Adrenal gland (tissue), 12 donors: ENCODE results near the gene TPT1. TPM values are rescaled to one million over a fixed set of nuclear protein-coding genes. Genes with fewer than 3 reads are reported as not detected.

ENCODE experiments used
- DNase-seq, 7 donors: peaks; one replicate each; pipeline ENCODE4 v3.0.0-alpha.2; 2019 to 2020
- H3K27ac ChIP-seq, 5 donors: fragments of 200-600 bp; sonication (generic) in 4 of 5; 1 replicate in 3 of 5; 2 replicates in 2 of 5; pipeline versions ENCODE4 v1.5.1 to v1.8.0; 2016 to 2020; ENCODE audit warnings: mild to moderate bottlenecking in 1 of 5
- H3K27me3 ChIP-seq: fragments of 200-600 bp; 2 replicates; pipeline ENCODE4 v1.8.0; 2021
- H3K36me3 ChIP-seq, 2 donors: fragments of 200-600 bp; replicated peaks in 1 of 2; 1 replicate in 1 of 2; 2 replicates in 1 of 2; pipeline versions ENCODE4 v1.5.1 to v1.8.0; 2018 to 2022
- H3K4me1 ChIP-seq, 2 donors: fragments of 200-600 bp; replicated peaks in 1 of 2; 1 replicate in 1 of 2; 2 replicates in 1 of 2; pipeline versions ENCODE4 v1.5.1 to v1.8.0; 2018 to 2021
- H3K4me3 ChIP-seq, 4 donors: fragments of 200-600 bp; sonication (generic) in 3 of 4; one replicate each; pipeline ENCODE4 v1.5.1; 2016 to 2018
- H3K9me3 ChIP-seq, 3 donors: fragments of 200-600 bp; sonication (generic) in 1 of 3; replicated peaks in 1 of 3; 1 replicate in 2 of 3; 2 replicates in 1 of 3; pipeline versions ENCODE4 v1.5.1 to v1.8.0; 2016 to 2021
- CTCF ChIP-seq, 6 experiments: fragments of 450-650 bp in 4 of 6; fragments of 200-600 bp in 2 of 6; sonication (generic) in 1 of 6; IDR thresholded peaks; 1 replicate in 5 of 6; 2 replicates in 1 of 6; pipeline versions ENCODE4 v1.5.1 to v1.8.0; 2016 to 2021; ENCODE audit warnings: antibody characterized with exemption in 6 of 6, mild to moderate bottlenecking in 2 of 6, moderate library complexity in 1 of 6
- POLR2A ChIP-seq, 2 donors: fragments of 450-650 bp; IDR thresholded peaks; one replicate each; pipeline ENCODE4 v1.6.1; 2017; ENCODE audit warnings: antibody characterized with exemption in 2 of 2, mild to moderate bottlenecking in 2 of 2, moderate library complexity in 1 of 2
- WGBS, 4 donors: extraction: QIAGEN DNeasy Blood & Tissue Kit in 2 of 4; methylation state at CpG; one replicate each; pipeline versions ENCODE4 v1.1.5 to v1.1.7; 2013 to 2017; 5-methylcytosine and 5-hydroxymethylcytosine counted together
- intact Hi-C, 2 donors: fragments of 100-400 bp; cut with DNase I; formaldehyde crosslinking; loops; one replicate each; pipeline versions ENCODE4 v1.14.1 to v1.15.0; 2022 to 2023
- polyA plus RNA-seq, 3 donors: library from polyadenylated mRNA; stranded (reverse); fragments of 200-250 nt in 2 of 3; fragments of 350-450 nt in 1 of 3; fragmentation: Illumina TruSeq in 1 of 3; extraction: RNeasy Lipid Tissue Mini Kit (QIAGEN cat#74804) in 1 of 3; gene quantifications; one replicate each; pipeline ENCODE4 v1.2.3, GENCODE V29; 2013 to 2014
- total RNA-seq, 9 donors: library from RNA; depleted of rRNA in 4 of 9; stranded (reverse); fragments of >200 nt in 4 of 9; fragments of 120-200 nt in 1 of 9; fragmentation: NEBNext Ultra II Directional in 1 of 9; extraction: Animal tissue kit (Norgen Biotek cat#: 25700) in 1 of 9; gene quantifications; one replicate each; pipeline versions ENCODE4 v1.1.0 to v1.2.4, GENCODE V29; 2013 to 2023
- donor health status: healthy with polysubstance abuse.
- donor health status: Bipolar disorder and iron deficiency.
- donor health status: DM: yes; HTN: yes; CAD: no.
- donor health status: DM: no; HTN: no; CAD: no.
- donor health status: DM: no; HTN: no; CAD: no.
- donor health status: DM: yes; HTN: yes; CAD: no.

The TPT1 gene
- total and polyA plus RNA-seq, 12 donors = 1,778 to 8,150 (median 4,385) TPM

DNA sequence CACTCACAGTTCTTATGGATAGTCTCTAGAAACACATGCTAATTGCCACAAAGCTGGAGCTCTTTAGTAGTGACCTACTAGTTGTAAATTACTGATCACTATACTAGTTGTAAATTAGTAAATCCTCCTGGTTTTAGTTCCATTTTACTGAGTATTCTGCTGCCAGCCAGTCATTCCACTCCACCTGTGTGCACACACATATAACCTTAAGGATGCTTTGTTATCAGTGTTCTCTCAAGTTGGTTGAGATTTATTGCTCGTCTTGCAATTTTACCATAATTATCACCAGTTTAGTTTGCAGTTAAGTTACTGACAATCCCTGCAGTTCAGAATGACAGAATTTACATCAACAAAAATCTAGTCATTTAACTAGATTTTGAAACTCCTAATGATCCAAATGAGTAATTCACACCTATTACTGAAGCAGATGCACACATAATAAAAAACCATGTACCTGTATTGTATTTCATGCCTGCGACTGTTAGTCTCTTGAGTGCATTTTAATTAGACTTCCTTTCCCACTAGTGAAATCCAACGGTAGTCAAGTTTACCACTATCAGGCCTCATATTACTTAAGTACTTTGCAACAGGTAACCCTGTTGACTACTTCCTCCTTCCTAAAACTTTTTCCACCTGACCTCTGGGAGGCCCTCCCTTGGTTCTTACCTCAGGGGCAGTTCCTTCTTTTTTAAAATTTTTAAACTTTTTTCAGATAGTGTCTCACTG is 7.6 kb downstream of the TPT1 start:
- H3K4me1 ChIP-seq = peaks cover 22 to 81% of the 10 kb centered on the region in 2 donors
- no peak overlapping the region for H3K4me3 ChIP-seq
- DNase-seq = no peak
- peak overlapping the region in 2 of 5 donors; percentile 39 to 72 for H3K27ac ChIP-seq
- 75 to 87% (median 86%) methylated on average over 3 of the region's 3 CpGs for WGBS, 4 donors
- no peaks in the 10 kb centered on the region for H3K9me3 ChIP-seq
- H3K36me3 ChIP-seq = peaks cover 0 to 36% of the 10 kb centered on the region in 2 donors
- no peak for TF ChIP-seq POLR2A (IDR thresholded peaks at IDR 0.05)
- no peak for TF ChIP-seq CTCF (IDR thresholded peaks at IDR 0.05)
- H3K27me3 ChIP-seq = no peaks in the 10 kb centered on the region
- intact Hi-C loops = no loop called here

DNA sequence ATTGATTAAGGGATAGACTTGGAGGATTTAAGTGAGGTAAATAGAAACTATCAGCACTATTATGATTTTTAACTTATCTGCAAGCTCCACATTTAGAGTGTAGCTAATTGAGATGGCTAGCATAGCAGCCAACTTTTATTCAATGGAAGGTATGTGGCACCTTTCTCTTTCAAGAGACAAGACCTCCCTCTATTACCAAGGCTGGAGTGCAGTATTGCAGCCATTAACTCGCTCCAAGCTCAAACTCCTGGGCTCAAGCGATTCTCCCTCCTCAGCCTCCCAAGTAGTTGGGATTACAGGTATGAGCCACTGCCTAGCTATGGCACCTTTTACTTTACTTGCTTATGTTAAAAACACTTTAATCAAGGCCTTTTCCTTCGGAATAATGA is 8.2 kb downstream of the TPT1 start:
- intact Hi-C loops = no loop called here
- Histone ChIP-seq H3K4me1 (peaks cover 17 to 76% of the 10 kb centered on the region in 2 donors), H3K4me3 (no peak overlapping the region), H3K36me3 (peaks cover 0 to 30% of the 10 kb centered on the region in 2 donors), H3K27me3 (no peaks in the 10 kb centered on the region), H3K27ac (peak overlapping the region in 3 of 5 donors; percentile 25 to 72 (median 39)), H3K9me3 (no peaks in the 10 kb centered on the region)
- no peak for DNase-seq
- TF ChIP-seq CTCF (IDR thresholded peaks at IDR 0.05) (no peak), POLR2A (IDR thresholded peaks at IDR 0.05) (no peak)
- 84 to 94% (median 91%) methylated on average over 3 of the region's 3 CpGs for whole genome bisulfite sequencing, 4 donors

GRCh38 chr13:45332036-45332830 is 8.8 kb downstream of the TPT1 start:
- peaks cover 15 to 70% of the 10 kb centered on the region in 2 donors for H3K4me1 ChIP-seq
- DNase-seq = peak in 6 of 7 donors; percentile 65 to 81 (median 76)
- 79 to 92% (median 85%) methylated on average over 2 of the region's 2 CpGs for WGBS, 4 donors
- intact Hi-C loops = no loop called here
- H3K36me3 ChIP-seq = peaks cover 0 to 24% of the 10 kb centered on the region in 2 donors
- H3K9me3 ChIP-seq = no peaks in the 10 kb centered on the region
- no peaks in the 10 kb centered on the region for H3K27me3 ChIP-seq
- no peak for TF ChIP-seq CTCF (IDR thresholded peaks at IDR 0.05)
- no peak for TF ChIP-seq POLR2A (IDR thresholded peaks at IDR 0.05)
- no peak overlapping the region for H3K4me3 ChIP-seq
- H3K27ac ChIP-seq = peak overlapping the region in 4 of 5 donors; percentile 25 to 72 (median 36)

DNA sequence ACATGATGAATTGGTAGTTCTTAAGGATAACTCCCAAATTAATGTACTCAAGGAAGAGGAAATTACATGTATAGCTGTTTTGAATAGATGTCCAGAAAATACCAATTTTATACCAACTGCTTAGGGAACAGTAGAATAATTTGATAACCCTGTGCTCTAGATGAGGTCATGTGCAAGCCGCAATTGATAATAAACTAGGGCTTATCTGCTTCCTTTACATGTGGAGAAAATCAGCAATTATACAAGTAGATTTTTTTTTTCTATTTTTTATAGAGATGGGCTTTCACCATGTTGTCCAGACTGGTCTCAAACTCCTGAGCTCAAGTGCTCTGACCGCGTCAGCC is 9.3 kb downstream of the TPT1 start:
- 43 to 56% (median 50%) methylated on average over 3 of the region's 3 CpGs for WGBS, 4 donors
- Histone ChIP-seq H3K27ac (peak overlapping the region in 2 of 5 donors; percentile 32 to 72), H3K27me3 (no peaks in the 10 kb centered on the region), H3K4me1 (peaks cover 15 to 65% of the 10 kb centered on the region in 2 donors), H3K9me3 (no peaks in the 10 kb centered on the region), H3K4me3 (no peak overlapping the region), H3K36me3 (peaks cover 0 to 19% of the 10 kb centered on the region in 2 donors)
- intact Hi-C loops = no loop called here
- no peak for DNase-seq
- no peak for TF ChIP-seq CTCF (IDR thresholded peaks at IDR 0.05)
- no peak for TF ChIP-seq POLR2A (IDR thresholded peaks at IDR 0.05)
